Fibroblast of mammary gland (primary cell): Measurements from ENCODE around the gene TRIM8.

Source experiments
- DNase-seq: peaks from one replicate; pipeline ENCODE4 v3.0.0-alpha.2; 2010; ENCODE audit warnings: low read depth
- H3K4me3 ChIP-seq: 2 replicates; pipeline ENCODE4 v1.5.1; 2011; ENCODE audit warnings: low read depth, mild to moderate bottlenecking, low read length, moderate library complexity; ENCODE audit not compliant: control insufficient read depth
- TF ChIP-seq, protein P1 (sequence below): conservative IDR thresholded peaks from 2 replicates; pipeline ENCODE4 v1.5.1; 2011; ENCODE audit warnings: low read depth, low read length, inconsistent platforms; ENCODE audit not compliant: control insufficient read depth, insufficient read depth

TRIM8 gene

DNA sequence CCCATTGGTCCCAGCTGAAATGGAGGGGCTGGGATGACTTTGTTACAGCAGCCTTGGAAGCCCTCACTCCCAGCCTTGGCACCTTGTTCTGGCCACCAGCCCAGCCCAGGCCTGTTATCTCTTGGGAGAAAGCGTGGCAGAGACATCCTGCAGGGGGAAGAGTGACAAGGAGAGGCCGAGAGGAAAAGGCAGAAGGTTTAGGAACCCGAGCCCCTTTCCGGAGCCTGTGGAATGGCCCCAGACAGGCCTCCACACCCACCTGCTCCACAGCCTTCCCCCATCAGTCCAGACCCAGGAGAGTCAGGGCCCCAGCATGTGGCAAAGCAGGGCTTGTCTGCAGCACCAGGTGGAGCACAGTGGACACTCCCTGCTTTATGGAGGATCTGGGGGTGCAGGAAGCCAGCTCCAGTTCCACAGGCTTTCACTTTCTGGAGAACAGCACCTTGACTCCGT lies 24.1 kb upstream of the TRIM8 start:
- DNase-seq: no peak
- no peak overlapping the region for H3K4me3 ChIP-seq
- TF ChIP-seq, protein P1, sequence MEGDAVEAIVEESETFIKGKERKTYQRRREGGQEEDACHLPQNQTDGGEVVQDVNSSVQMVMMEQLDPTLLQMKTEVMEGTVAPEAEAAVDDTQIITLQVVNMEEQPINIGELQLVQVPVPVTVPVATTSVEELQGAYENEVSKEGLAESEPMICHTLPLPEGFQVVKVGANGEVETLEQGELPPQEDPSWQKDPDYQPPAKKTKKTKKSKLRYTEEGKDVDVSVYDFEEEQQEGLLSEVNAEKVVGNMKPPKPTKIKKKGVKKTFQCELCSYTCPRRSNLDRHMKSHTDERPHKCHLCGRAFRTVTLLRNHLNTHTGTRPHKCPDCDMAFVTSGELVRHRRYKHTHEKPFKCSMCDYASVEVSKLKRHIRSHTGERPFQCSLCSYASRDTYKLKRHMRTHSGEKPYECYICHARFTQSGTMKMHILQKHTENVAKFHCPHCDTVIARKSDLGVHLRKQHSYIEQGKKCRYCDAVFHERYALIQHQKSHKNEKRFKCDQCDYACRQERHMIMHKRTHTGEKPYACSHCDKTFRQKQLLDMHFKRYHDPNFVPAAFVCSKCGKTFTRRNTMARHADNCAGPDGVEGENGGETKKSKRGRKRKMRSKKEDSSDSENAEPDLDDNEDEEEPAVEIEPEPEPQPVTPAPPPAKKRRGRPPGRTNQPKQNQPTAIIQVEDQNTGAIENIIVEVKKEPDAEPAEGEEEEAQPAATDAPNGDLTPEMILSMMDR: no peak

DNA sequence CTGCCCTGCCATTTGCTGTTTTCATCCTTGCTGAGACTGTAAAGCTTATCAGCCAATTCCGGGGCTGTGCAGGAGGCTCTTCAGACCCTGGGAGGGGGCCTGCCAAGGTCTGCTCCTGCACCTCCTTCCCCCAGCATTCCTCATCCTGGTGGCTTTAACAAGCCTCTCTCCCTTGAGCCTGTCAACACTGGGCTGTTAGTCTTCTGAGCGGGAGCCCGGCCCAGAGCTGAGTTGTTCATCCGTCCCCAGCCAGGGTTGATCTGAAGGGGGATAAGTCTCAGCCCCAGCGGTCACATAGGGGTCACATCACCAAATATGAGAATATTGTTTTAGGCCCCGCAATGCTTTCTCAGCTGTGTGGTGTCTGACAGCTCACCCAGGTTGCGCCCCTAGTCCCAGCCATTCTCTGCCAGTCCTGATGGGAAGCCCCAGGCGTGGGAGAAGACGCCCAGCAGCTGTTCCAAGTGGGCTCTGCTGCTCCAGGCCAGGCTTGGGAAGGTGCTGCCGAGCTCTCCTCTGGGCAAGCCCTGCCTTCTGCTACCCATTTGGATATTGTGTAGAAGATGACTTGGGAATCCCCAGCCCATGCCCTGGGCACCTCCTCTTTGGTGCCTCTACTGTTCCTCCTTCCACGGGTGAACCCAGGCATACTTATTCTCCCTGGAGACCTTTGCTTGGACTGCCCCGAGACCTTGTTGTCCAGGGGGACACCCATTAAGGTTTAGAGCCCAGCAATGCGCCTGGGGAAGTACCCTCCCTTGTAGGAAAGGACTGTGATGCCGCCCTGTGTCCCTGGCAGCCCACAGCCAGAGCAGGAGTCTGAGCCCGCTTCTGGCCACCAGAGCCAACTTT lies 23.5 kb upstream of the TRIM8 start:
- H3K4me3 ChIP-seq: no peak overlapping the region
- TF ChIP-seq, protein P1: no peak
- no peak for DNase-seq

DNA sequence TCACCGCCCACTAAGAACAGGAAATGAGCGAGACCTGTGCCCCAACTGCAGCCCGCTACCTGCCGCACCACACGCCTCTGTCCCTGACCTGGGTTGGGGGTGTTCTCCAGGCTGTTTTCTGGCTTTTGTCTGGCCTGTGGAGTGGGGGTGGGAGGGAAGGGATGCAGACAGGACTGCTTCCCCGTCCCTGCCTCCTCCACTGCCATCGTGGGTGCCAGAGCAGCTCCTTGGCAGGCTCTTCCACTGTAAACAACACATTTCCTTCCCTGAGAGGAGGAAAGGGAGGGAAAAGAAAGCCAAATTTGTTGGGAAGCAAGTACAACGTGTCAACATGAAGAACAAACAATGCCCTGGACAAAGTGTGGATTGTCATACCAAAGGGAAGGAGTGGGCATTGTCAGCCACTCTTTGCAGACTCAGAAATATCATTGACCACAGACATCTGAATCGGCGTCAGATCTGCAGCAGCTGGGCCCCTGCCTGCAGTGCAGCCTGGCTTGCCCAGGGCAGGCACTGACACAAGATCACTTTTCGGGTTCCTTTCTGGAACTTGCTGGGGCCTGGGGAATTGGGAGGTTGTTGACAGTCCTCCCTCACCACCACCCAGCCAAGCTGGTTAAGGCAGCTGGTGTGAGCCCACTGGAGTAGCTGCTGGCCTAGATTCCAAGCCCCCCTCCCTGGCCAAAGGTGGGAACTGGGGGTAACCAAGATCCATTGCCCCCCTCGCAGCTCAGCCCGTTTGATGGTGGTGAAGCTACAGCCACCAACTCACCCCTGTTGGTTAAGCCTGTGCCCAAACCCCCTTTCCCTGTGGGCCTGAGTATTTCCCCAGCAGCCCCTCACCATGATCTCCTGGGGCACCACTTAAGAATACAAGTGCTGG lies 22.6 kb upstream of the TRIM8 start:
- no peak overlapping the region for H3K4me3 ChIP-seq
- DNase-seq: no peak
- TF ChIP-seq, protein P1: no peak

DNA sequence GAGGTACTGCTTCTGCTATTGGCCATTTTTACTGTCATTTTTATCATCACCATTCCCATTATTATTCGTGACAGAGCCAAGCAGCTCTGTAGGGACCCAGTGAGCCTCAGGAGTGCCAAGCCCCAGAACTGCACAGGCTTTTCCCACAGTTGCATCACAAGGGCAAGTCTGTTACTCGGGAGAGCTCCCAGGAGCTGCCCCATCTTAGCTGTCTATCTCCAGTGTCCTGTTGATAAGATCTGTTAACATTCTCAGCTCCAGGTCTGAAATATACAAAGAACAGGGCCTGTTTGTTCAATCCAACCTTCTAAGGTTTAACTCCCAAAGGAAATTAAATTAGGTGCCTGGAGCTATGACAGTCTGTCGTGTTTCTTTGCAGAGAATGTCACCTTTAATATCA lies 20.2 kb upstream of the TRIM8 start:
- DNase-seq: no peak
- no peak overlapping the region for H3K4me3 ChIP-seq
- TF ChIP-seq, protein P1: no peak

DNA sequence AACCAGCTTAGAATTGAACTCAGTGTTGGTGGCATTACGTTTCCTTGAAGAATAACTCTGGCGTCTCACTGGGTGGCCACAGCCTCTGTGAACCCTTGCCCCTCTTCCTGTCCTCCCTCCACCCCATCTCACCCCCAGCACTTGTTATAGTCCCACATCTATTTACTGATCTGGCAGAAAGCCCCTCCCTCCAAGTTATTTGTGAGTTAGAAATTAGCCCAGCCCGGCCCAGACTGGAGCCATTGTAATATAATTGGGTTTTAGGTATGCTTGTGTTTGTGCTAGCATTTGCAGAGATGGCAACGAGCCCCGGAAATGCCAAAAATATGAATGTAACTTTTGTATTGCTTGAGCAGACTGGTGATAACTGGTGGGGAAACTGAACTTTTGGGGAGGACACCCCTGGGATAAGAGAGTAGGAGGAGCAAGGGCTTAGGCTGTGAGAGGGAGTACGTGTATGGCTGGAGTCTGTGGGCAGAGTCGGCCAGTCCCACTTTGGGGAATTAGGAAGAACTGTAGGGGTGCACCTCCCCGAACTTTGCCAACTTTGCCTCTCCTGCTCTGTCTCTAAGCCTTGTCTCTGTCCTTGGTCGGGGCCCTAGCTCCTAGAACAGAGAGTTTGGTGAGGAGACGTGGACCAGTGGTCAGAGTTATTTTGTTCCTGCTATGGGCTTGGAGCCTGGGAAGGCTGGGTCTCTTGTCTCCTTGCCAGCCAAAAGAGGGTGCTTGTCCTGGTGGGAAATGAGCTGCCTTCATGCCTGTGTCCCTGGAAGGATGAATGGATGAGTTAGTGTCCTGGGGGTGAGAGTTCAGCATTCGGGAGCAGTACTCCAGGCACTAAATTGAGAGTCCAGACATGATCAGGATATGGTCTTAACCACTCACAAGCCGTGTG lies 19.3 kb upstream of the TRIM8 start:
- no peak for DNase-seq

More for the DNA sequence above, 19.3 kb upstream of the TRIM8 start:
- no peak overlapping the region for H3K4me3 ChIP-seq
- TF ChIP-seq, protein P1: no peak
